ENCODE data around the gene TMEM141.

The TMEM141 gene

DNA sequence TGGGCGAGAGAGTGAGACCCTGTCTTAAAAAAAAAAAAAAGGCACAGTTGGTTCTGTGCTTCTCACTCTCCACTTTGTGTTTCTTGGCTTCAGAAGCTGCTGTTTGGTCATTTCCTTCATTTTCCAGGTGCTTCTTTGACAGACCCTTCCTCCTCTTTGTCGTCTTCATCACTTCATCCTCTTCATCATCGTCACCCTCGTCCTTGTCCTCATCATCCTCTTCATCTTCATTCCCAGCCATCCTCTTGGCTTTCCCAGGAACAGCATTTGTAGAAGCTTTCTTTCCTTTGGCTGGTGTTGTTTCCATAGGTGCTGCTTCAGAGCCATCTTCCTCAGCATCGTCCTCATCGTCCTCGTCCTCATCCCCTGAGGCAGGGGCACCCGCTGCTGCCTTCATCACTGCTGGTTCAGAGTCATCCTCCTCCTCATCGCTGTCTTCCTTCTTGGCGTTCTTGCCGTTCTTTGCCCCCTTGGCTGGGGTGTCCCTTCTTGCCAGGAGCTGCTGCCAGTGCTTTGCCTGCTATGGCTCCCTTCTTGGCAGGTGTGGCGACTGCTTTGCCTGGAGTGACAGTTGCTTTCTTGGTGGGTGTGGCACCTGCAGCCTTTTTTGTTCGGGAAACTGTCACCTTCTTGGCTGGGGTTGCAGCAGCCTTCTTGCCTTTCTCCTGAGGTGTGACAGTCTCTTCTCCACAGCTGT is 23.7 kb downstream of the TMEM141 start:
- Histone ChIP-seq H3K9ac (ENCODE audit: low read length) (no peak overlapping the region), H3K27me3 (ENCODE audit: low read depth, low read length) (no peaks in the 10 kb centered on the region), H3K4me3 (ENCODE audit: low read length) (no peak overlapping the region), H3K4me1 (ENCODE audit: low read length) (0 out of 2 replicates have a peak, but pooled peaks cover 6% of the 10 kb centered on the region), H4K20me1 (ENCODE audit: insufficient read depth, low read length) (peaks cover 11% of the 10 kb centered on the region; the same call in 1 of the 2 replicates), H3K79me2 (ENCODE audit: low read length) (peaks cover 85% of the 10 kb centered on the region), H3K9me3 (ENCODE audit: insufficient read depth, low read length) (no peaks in the 10 kb centered on the region), H2AFZ (ENCODE audit: low read depth, low read length) (no peak overlapping the region), H3K27ac (ENCODE audit: low read length) (no peak overlapping the region), H3K4me2 (ENCODE audit: low read length) (no peak overlapping the region), H3K36me3 (replicated peaks; ENCODE audit: low read depth, low read length) (peaks cover 39% of the 10 kb centered on the region)
- TF ChIP-seq, protein P1, sequence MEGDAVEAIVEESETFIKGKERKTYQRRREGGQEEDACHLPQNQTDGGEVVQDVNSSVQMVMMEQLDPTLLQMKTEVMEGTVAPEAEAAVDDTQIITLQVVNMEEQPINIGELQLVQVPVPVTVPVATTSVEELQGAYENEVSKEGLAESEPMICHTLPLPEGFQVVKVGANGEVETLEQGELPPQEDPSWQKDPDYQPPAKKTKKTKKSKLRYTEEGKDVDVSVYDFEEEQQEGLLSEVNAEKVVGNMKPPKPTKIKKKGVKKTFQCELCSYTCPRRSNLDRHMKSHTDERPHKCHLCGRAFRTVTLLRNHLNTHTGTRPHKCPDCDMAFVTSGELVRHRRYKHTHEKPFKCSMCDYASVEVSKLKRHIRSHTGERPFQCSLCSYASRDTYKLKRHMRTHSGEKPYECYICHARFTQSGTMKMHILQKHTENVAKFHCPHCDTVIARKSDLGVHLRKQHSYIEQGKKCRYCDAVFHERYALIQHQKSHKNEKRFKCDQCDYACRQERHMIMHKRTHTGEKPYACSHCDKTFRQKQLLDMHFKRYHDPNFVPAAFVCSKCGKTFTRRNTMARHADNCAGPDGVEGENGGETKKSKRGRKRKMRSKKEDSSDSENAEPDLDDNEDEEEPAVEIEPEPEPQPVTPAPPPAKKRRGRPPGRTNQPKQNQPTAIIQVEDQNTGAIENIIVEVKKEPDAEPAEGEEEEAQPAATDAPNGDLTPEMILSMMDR (IDR thresholded peaks at IDR 0.05; ENCODE audit: low read depth, low read length), result no peak
- no peak for TF ChIP-seq EZH2phosphoT487 (IDR thresholded peaks at IDR 0.05; ENCODE audit: low read depth)

DNA sequence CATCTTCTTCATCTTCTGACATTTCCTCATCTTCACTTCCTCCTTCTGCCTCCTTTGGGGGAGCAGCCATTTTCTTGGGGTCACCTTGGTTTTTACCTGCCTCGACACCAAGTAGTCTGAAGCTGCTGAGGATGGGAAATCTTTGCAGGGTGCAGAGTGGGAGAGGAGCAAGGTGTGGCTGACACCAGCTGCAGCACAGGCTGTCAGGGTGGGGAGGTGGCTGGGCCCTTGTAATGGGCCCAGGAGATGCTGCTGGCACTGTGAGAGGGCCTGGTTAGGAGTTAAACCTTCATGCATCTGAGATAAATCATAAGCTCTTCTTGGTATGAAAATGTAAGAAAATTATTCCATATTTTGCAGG is 24.3 kb downstream of the TMEM141 start:
- peaks cover 35% of the 10 kb centered on the region for H3K36me3 ChIP-seq (replicated peaks; ENCODE audit: low read depth, low read length)
- H3K9me3 ChIP-seq (ENCODE audit: insufficient read depth, low read length), result no peaks in the 10 kb centered on the region
- no peak overlapping the region for H3K27ac ChIP-seq (ENCODE audit: low read length)
- peaks cover 7% of the 10 kb centered on the region; the same call in 1 of the 2 replicates for H4K20me1 ChIP-seq (ENCODE audit: insufficient read depth, low read length)
- 0 out of 2 replicates have a peak, but pooled peaks cover 4% of the 10 kb centered on the region for H3K4me1 ChIP-seq (ENCODE audit: low read length)
- peaks cover 85% of the 10 kb centered on the region for H3K79me2 ChIP-seq (ENCODE audit: low read length)
- no peaks in the 10 kb centered on the region for H3K27me3 ChIP-seq (ENCODE audit: low read depth, low read length)
- no peak overlapping the region for H3K9ac ChIP-seq (ENCODE audit: low read length)
- H2AFZ ChIP-seq (ENCODE audit: low read depth, low read length), result no peak overlapping the region
- no peak overlapping the region for H3K4me2 ChIP-seq (ENCODE audit: low read length)
- no peak overlapping the region for H3K4me3 ChIP-seq (ENCODE audit: low read length)
- no peak for TF ChIP-seq EZH2phosphoT487 (IDR thresholded peaks at IDR 0.05; ENCODE audit: low read depth)
- TF ChIP-seq, protein P1 (IDR thresholded peaks at IDR 0.05; ENCODE audit: low read depth, low read length), result no peak

DNA sequence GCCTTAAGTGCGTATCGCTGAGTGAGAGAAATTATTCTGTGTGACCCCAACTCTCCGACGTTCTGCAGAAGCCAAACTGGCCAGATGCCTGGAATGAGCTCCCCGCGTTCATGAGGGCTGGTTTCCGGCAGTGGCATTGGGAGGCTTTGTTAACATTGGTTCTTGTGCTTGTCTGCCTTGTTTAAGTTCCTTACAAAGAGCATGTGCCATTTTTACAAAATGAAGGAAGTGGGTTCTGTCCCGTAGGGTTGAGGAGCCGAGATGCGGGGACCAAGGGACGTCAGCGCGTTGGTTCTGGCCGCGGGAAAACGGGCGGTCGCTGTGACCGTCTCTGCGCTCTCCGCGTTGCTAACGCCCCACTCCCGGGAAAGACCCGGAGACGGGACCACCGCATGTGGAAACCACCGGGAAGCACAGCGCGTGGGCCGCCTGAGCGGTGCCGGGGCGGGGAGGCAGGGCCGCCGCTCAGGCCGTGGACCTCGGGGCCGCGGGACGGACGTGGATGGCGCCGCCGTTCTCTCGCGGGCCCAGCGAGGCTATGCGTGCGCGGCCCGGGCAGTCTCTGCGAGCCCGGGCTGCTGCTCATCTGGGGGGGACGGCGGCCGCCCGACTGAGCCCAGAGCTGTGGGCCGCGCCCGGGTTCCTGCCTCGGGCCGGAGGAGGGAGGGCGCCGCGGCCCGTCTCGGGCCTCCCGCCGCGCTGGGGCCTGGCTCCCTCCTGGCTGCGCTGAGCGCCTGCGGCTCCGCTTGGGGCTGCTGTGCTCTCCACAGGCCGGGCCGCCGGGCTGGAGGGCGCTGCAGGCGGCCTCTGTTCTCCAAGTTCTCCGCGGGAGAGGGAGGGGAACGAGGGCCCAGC is 30.1 kb downstream of the TMEM141 start:
- Histone ChIP-seq H4K20me1 (ENCODE audit: insufficient read depth, low read length) (0 out of 2 replicates have a peak, but pooled peaks cover 5% of the 10 kb centered on the region), H2AFZ (ENCODE audit: low read depth, low read length) (no peak overlapping the region), H3K4me2 (ENCODE audit: low read length) (no peak overlapping the region), H3K27me3 (ENCODE audit: low read depth, low read length) (no peaks in the 10 kb centered on the region), H3K4me1 (ENCODE audit: low read length) (no peaks in the 10 kb centered on the region), H3K79me2 (ENCODE audit: low read length) (peaks cover 52% of the 10 kb centered on the region), H3K9ac (ENCODE audit: low read length) (no peak overlapping the region), H3K36me3 (replicated peaks; ENCODE audit: low read depth, low read length) (peaks cover 21% of the 10 kb centered on the region), H3K27ac (ENCODE audit: low read length) (no peak overlapping the region), H3K4me3 (ENCODE audit: low read length) (no peak overlapping the region), H3K9me3 (ENCODE audit: insufficient read depth, low read length) (no peaks in the 10 kb centered on the region)
- TF ChIP-seq EZH2phosphoT487 (IDR thresholded peaks at IDR 0.05; ENCODE audit: low read depth), result no peak
- TF ChIP-seq, protein P1 (IDR thresholded peaks at IDR 0.05; ENCODE audit: low read depth, low read length), result no peak

Measured in OCI-LY3 (cell line).